ENCODE data around the gene RPRD1B.

Gene RPRD1B

DNA sequence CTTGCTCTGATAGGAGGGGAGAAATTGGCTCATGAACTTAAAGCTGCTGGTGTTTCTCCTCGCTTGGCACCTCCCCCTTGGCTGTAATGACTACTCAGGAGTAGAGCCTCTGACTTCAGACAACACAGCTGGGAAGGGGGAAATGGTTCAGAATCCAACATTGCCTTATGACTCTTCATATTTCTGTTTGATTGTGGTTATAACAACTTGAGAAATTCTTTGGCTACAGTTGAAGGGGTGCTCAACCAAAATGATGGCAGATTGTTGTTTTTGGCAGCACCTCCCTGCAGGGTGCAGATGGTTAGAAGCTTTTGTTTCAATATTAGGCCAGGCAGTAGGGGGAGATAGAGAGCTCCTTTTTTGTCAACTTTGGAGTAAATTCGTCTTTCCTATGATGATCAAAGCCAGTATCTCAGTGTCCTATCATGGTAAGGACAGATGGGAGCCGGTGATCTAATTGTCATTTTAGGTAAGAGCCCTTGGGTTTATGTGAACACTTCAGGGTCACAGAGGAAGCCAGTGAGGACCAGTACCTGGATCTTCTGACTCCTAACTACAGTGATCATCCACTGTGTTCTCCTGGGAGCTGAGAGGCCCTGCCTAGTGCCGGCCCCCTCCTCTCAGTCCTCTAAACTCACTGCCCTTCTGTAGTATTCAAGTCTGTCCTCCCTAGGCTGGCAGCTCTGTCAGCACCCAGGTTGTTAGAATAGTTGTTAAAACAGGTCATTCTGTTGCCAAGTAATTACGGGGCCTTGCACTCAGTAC lies 39.9 kb downstream of the RPRD1B start:
- Histone ChIP-seq H3K27ac (ENCODE audit: low read length) (no peak overlapping the region), H4K20me1 (ENCODE audit: insufficient read depth, low read length) (no peaks in the 10 kb centered on the region), H2AFZ (ENCODE audit: low read length) (no peak overlapping the region), H3K4me2 (ENCODE audit: low read depth, low read length) (no peak overlapping the region), H3K9me3 (replicated peaks; ENCODE audit: insufficient read depth, low read length) (no peaks in the 10 kb centered on the region), H3K4me3 (ENCODE audit: low read length) (no peak overlapping the region), H3K27me3 (replicated peaks; ENCODE audit: insufficient read depth, low read length) (no peaks in the 10 kb centered on the region), H3F3A (ENCODE audit: insufficient read depth, low read length) (no peaks in the 10 kb centered on the region), H3K36me3 (replicated peaks; ENCODE audit: insufficient read depth, low read length) (no peaks in the 10 kb centered on the region; the same call in 1 of the 2 replicates), H3K4me1 (ENCODE audit: low read length) (no peaks in the 10 kb centered on the region), H3K9ac (ENCODE audit: low read length) (no peak overlapping the region), H3K79me2 (ENCODE audit: low read length) (peaks cover 38% of the 10 kb centered on the region), H3K9me2 (replicated peaks; ENCODE audit: insufficient read depth, low read length) (no peaks in the 10 kb centered on the region)
- no peak for TF ChIP-seq EZH2 (optimal IDR thresholded peaks at IDR 0.05; ENCODE audit: low read depth, low read length)
- no peak for TF ChIP-seq EZH2phosphoT487 (IDR thresholded peaks at IDR 0.05; ENCODE audit: low read length)
- TF ChIP-seq, protein P1, sequence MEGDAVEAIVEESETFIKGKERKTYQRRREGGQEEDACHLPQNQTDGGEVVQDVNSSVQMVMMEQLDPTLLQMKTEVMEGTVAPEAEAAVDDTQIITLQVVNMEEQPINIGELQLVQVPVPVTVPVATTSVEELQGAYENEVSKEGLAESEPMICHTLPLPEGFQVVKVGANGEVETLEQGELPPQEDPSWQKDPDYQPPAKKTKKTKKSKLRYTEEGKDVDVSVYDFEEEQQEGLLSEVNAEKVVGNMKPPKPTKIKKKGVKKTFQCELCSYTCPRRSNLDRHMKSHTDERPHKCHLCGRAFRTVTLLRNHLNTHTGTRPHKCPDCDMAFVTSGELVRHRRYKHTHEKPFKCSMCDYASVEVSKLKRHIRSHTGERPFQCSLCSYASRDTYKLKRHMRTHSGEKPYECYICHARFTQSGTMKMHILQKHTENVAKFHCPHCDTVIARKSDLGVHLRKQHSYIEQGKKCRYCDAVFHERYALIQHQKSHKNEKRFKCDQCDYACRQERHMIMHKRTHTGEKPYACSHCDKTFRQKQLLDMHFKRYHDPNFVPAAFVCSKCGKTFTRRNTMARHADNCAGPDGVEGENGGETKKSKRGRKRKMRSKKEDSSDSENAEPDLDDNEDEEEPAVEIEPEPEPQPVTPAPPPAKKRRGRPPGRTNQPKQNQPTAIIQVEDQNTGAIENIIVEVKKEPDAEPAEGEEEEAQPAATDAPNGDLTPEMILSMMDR (IDR thresholded peaks at IDR 0.05; ENCODE audit: low read length) = peak; percentile 76
- peak; percentile 58 for DNase-seq

DNA sequence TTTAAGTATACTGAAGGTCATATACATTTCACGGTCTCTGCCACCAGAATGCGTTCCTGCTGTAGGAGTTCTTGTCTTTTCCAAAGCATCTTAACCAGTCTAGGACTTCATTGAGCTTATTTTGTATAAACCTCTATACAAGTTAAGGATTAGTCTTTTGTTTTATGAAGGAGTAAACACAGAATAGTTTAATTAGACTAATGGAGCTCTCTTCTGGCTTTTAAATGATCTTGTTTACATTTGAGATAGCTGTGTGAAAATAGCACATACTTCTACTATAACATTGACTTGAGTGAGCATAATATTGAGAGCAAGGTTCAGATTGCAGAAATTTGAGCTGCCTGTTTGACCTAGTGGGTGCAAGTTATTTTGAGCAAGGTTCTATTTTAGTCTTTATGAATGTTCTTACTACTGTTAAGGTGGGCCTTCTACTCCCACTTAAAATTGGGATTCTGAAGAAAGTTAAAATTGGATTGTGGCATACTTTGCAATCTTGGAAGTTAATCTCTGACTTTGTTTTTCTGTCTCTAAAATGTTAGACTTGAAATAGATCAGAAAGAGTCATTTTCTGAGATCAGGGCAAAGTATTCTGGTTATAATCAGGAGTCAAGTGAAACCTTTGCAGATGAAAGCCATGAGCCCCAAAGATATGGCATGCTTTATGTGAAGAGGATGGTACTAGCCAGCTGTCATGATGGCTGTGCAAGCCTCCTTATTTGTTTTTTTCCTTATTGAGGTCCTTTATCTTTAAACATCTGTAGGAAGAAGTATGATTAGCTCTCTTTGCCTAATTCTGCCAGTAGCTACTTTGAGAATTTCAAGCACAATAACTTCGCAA lies 41.8 kb downstream of the RPRD1B start:
- Histone ChIP-seq H3K79me2 (ENCODE audit: low read length) (peaks cover 56% of the 10 kb centered on the region), H3K9ac (ENCODE audit: low read length) (no peak overlapping the region), H3K4me2 (ENCODE audit: low read depth, low read length) (no peak overlapping the region), H3K27me3 (replicated peaks; ENCODE audit: insufficient read depth, low read length) (no peaks in the 10 kb centered on the region), H3K4me1 (ENCODE audit: low read length) (no peaks in the 10 kb centered on the region), H3K4me3 (ENCODE audit: low read length) (no peak overlapping the region), H3K9me3 (replicated peaks; ENCODE audit: insufficient read depth, low read length) (no peaks in the 10 kb centered on the region), H2AFZ (ENCODE audit: low read length) (no peak overlapping the region), H4K20me1 (ENCODE audit: insufficient read depth, low read length) (no peaks in the 10 kb centered on the region), H3F3A (ENCODE audit: insufficient read depth, low read length) (no peaks in the 10 kb centered on the region), H3K36me3 (replicated peaks; ENCODE audit: insufficient read depth, low read length) (no peaks in the 10 kb centered on the region), H3K27ac (ENCODE audit: low read length) (no peak overlapping the region), H3K9me2 (replicated peaks; ENCODE audit: insufficient read depth, low read length) (no peaks in the 10 kb centered on the region)
- no peak for TF ChIP-seq EZH2phosphoT487 (IDR thresholded peaks at IDR 0.05; ENCODE audit: low read length)
- no peak for TF ChIP-seq EZH2 (optimal IDR thresholded peaks at IDR 0.05; ENCODE audit: low read depth, low read length)
- TF ChIP-seq, protein P1 (IDR thresholded peaks at IDR 0.05; ENCODE audit: low read length) = no peak
- DNase-seq = no peak

DNA sequence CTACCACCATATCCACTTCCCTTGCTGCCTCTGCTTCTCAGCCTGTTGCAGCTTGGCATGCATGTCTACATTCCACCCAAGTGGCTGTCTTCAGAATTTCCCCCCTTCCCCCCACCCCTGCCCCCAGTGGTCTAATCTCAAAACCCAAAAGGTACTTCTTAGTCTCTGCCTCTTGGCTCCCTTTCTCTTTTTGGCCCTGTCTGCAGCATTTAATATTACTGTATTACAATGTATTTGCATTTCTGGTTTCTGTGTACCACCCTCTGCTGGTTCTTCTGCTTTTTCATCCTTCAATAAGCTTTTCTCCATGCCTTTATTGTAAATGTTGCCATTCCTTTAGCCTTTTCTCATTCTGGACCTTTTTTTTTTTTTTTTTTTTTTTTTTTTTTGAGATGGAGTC lies 43.0 kb downstream of the RPRD1B start:
- Histone ChIP-seq H3K36me3 (replicated peaks; ENCODE audit: insufficient read depth, low read length) (no peaks in the 10 kb centered on the region), H3K9me3 (replicated peaks; ENCODE audit: insufficient read depth, low read length) (no peaks in the 10 kb centered on the region), H3K27me3 (replicated peaks; ENCODE audit: insufficient read depth, low read length) (no peaks in the 10 kb centered on the region), H3F3A (ENCODE audit: insufficient read depth, low read length) (no peaks in the 10 kb centered on the region), H3K4me2 (ENCODE audit: low read depth, low read length) (no peak overlapping the region), H2AFZ (ENCODE audit: low read length) (no peak overlapping the region), H3K27ac (ENCODE audit: low read length) (no peak overlapping the region), H3K4me1 (ENCODE audit: low read length) (no peaks in the 10 kb centered on the region), H3K9me2 (replicated peaks; ENCODE audit: insufficient read depth, low read length) (no peaks in the 10 kb centered on the region), H3K79me2 (ENCODE audit: low read length) (peaks cover 67% of the 10 kb centered on the region), H3K9ac (ENCODE audit: low read length) (no peak overlapping the region), H3K4me3 (ENCODE audit: low read length) (no peak overlapping the region), H4K20me1 (ENCODE audit: insufficient read depth, low read length) (no peaks in the 10 kb centered on the region)
- DNase-seq = no peak
- no peak for TF ChIP-seq EZH2phosphoT487 (IDR thresholded peaks at IDR 0.05; ENCODE audit: low read length)
- TF ChIP-seq EZH2 (optimal IDR thresholded peaks at IDR 0.05; ENCODE audit: low read depth, low read length) = no peak
- TF ChIP-seq, protein P1 (IDR thresholded peaks at IDR 0.05; ENCODE audit: low read length) = no peak
